ENCODE results near the gene PISD.

DNA sequence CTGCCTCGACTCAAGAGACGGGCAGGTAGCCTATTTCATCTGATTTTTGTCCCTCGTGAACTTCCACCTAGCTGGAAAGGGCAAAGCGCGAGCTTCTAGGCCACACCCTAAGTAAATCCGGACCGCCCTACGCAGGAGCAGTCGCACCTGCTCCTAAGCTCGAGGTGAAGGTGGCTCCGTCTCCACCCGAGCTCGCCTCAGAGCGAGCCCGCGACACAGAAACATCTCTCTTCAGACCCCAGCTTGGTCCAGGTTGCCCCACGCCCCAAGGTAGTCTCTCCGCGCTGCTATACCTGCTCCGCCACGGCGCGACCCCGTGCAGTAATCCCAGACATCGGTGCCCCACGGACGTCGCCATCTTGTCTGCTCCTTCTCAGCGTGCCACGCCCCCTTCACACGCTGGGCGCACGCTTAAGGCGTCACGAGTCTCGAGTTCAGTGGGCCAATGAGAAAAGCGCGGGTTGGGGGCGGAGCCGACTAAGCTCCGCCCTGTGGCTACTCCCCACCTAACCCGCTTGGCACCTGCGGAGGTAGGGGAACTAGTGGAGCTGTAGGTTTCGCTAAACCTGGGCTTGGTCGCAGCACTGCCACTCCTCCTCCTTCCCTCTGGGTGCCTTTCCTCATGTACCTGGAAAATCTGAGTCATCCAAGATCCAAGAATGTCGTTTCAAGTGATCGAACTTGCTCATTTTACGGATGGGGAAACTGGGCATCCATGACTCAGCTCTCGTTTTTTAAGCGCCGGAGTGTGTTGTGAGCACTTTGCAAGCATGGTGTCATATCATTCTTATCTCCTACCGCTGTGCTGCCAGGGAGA, at the start of gene PISD:
- TF ChIP-seq CTCF (conservative IDR thresholded peaks at IDR 0.05) (no peak), EZH2 (IDR thresholded peaks at IDR 0.05; ENCODE audit: low read depth) (no peak)

Data from PC-9 (cell line).